ENCODE data around the gene RPL31.

RPL31 gene

DNA sequence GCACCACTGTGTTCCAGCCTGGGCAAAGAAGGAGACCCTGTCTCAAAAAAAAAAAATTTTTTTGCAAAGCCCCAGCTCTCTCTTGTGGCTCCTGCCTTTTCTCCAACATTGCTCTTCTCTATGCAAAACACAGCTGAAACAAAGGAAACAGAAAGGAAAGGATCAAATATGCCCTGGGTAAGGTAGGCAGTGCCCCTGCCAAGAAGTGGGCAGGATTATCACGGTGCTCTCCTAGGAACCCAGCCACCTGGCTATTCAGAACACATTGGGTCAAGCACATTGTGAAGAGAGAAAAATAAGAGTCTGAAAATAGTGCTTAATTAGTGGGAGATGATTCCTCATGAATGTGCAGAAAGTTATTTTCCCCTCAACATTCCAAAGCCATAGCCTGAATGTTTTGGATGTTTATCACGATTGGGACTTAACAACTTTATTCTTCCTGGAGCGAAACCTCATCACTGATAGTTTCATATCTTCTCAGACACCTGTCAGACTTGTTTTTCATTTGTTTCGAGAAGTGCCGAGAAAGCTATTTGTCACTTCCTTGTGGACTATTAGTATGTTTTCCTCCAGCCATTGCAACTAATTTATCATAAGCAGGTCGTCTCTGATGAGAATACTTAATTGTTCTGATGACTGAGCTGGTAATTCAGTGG lies 42.7 kb upstream of the RPL31 start:
- TF ChIP-seq ZFP3 (CRISPR knock-in tag; IDR thresholded peaks at IDR 0.05): no peak
- ATAC-seq: peak; percentile 38

DNA sequence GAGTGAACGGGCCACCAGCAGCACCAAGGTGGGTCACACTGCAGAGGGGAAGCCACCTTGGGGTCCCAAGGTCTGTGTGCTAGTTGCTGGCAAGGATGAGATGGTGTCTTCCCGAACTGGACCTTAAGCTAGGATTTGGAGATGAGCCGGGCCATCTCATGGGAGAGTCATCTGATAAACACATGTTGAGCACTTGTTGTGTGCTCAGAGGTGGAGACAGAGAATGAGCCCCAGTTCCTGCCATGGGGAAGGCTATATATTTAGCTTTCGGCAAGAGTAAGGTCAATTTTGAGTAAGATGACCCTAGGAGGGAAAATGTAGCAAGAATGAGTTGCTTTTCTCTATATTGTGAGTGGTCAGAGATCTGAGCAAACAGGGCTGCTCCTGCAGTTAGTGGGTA lies 41.4 kb upstream of the RPL31 start:
- ATAC-seq: no peak
- no peak for TF ChIP-seq ESRRG (CRISPR knock-in tag; IDR thresholded peaks at IDR 0.05)
- no peak for TF ChIP-seq OSR1 (CRISPR knock-in tag; IDR thresholded peaks at IDR 0.05)
- no peak for TF ChIP-seq GLIS3 (CRISPR knock-in tag; IDR thresholded peaks at IDR 0.05)
- no peak for TF ChIP-seq ZFP3 (CRISPR knock-in tag; IDR thresholded peaks at IDR 0.05)
- no peak for TF ChIP-seq ZFP30 (CRISPR knock-in tag; IDR thresholded peaks at IDR 0.05)
- TF ChIP-seq, protein P1, sequence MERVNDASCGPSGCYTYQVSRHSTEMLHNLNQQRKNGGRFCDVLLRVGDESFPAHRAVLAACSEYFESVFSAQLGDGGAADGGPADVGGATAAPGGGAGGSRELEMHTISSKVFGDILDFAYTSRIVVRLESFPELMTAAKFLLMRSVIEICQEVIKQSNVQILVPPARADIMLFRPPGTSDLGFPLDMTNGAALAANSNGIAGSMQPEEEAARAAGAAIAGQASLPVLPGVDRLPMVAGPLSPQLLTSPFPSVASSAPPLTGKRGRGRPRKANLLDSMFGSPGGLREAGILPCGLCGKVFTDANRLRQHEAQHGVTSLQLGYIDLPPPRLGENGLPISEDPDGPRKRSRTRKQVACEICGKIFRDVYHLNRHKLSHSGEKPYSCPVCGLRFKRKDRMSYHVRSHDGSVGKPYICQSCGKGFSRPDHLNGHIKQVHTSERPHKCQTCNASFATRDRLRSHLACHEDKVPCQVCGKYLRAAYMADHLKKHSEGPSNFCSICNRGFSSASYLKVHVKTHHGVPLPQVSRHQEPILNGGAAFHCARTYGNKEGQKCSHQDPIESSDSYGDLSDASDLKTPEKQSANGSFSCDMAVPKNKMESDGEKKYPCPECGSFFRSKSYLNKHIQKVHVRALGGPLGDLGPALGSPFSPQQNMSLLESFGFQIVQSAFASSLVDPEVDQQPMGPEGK (CRISPR knock-in tag; IDR thresholded peaks at IDR 0.05; ENCODE audit: borderline replicate concordance): no peak
- no peak for TF ChIP-seq PPARA (CRISPR knock-in tag; IDR thresholded peaks at IDR 0.05; ENCODE audit: borderline replicate concordance)

DNA sequence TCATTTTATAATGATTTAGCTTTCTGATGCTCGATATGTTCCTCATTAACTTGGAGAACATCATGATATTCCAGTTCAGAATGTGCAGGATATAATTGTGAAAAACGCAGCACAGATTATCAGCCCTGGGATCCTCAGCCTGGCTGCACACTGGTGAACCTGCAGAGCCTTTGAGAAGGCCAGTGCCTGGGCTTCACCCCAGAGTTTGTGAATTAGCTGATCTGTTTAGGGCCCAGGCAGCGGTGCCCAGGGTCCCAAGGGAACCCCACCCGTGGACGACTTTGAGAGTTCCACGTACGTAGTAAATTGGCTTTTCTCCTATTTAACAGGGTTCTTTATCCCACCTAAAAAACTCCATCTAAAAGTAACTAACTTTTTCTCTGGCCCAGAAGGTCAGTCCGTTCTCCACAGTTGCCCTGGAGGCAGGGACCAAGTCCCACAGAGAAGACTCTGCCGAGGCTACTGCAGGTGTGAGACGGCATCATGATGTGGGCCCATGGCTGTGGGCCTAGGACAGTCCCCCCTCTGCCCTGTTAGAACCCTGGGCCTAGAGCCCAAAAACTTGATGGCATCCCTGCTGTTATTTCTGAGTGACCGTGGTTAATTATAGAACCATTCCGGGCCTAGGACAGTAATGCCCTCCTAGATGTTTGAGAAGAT lies 39.6 kb upstream of the RPL31 start:
- no peak for TF ChIP-seq CSDC2 (CRISPR knock-in tag; IDR thresholded peaks at IDR 0.05)
- no peak for TF ChIP-seq TCF4 (CRISPR knock-in tag; IDR thresholded peaks at IDR 0.05; ENCODE audit: borderline replicate concordance)
- TF ChIP-seq TOX (CRISPR knock-in tag; IDR thresholded peaks at IDR 0.05; ENCODE audit: borderline replicate concordance): no peak
- TF ChIP-seq PPARA (CRISPR knock-in tag; IDR thresholded peaks at IDR 0.05; ENCODE audit: borderline replicate concordance): no peak
- no peak for TF ChIP-seq GLIS3 (CRISPR knock-in tag; IDR thresholded peaks at IDR 0.05)
- no peak for TF ChIP-seq ZNF565 (CRISPR knock-in tag; conservative IDR thresholded peaks at IDR 0.05; ENCODE audit: low read depth)
- no peak for ATAC-seq

DNA sequence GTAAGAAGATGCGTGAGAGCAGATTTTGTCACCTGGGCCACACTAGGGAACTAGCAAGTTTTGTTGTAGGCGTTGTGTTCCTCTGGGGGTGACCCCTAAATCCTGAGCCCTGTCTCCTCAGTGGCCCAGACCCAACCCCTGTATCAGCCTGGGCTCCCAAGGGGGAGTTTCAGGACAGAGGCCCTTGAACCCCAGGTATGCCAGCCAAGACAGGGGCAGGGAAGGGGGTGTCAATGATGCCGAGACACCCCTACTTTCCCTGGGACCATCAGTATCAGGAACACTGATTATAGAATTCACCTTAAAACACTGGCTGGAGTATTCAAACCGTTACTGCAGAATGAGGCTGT lies 39.1 kb upstream of the RPL31 start:
- no peak for TF ChIP-seq GLIS3 (CRISPR knock-in tag; IDR thresholded peaks at IDR 0.05)
- no peak for TF ChIP-seq RARB (CRISPR knock-in tag; IDR thresholded peaks at IDR 0.05)
- no peak for TF ChIP-seq ZNF70 (CRISPR knock-in tag; IDR thresholded peaks at IDR 0.05)
- TF ChIP-seq ESRRG (CRISPR knock-in tag; IDR thresholded peaks at IDR 0.05): no peak
- TF ChIP-seq ISL1 (CRISPR knock-in tag; IDR thresholded peaks at IDR 0.05): no peak
- TF ChIP-seq ZNF565 (CRISPR knock-in tag; conservative IDR thresholded peaks at IDR 0.05; ENCODE audit: low read depth): no peak
- TF ChIP-seq ZFP30 (CRISPR knock-in tag; IDR thresholded peaks at IDR 0.05): no peak
- TF ChIP-seq ZFP3 (CRISPR knock-in tag; IDR thresholded peaks at IDR 0.05): no peak
- no peak for TF ChIP-seq ZNF8 (CRISPR knock-in tag; IDR thresholded peaks at IDR 0.05)
- no peak for TF ChIP-seq ARNTL (CRISPR knock-in tag; IDR thresholded peaks at IDR 0.05; ENCODE audit: borderline replicate concordance, low read depth)
- ATAC-seq: no peak

DNA sequence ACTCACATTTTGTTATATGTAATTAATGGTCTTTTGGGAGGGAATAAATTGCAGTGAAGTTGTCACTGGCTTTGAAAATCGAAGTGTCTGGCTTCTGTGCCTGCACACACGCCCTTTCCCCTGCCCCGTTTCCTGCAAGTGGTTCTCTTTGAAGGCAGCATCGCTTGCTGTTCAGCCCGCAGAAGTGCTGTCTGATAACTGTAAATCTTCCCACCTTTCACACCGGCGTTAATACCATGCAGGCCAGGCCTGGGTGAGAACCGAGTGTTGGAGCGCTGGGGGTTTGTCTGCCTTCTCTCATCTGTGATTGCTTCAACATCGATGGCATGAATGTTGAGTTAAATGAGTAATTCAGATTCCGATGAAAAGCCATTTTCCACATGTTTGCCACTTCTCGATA lies 37.9 kb upstream of the RPL31 start:
- TF ChIP-seq ZNF70 (CRISPR knock-in tag; IDR thresholded peaks at IDR 0.05): no peak
- no peak for TF ChIP-seq GLIS3 (CRISPR knock-in tag; IDR thresholded peaks at IDR 0.05)
- TF ChIP-seq, protein P2, sequence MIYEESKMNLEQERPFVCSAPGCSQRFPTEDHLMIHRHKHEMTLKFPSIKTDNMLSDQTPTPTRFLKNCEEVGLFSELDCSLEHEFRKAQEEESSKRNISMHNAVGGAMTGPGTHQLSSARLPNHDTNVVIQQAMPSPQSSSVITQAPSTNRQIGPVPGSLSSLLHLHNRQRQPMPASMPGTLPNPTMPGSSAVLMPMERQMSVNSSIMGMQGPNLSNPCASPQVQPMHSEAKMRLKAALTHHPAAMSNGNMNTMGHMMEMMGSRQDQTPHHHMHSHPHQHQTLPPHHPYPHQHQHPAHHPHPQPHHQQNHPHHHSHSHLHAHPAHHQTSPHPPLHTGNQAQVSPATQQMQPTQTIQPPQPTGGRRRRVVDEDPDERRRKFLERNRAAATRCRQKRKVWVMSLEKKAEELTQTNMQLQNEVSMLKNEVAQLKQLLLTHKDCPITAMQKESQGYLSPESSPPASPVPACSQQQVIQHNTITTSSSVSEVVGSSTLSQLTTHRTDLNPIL (CRISPR knock-in tag; IDR thresholded peaks at IDR 0.05; ENCODE audit: low read depth): no peak
- TF ChIP-seq PPARA (CRISPR knock-in tag; IDR thresholded peaks at IDR 0.05; ENCODE audit: borderline replicate concordance): no peak
- TF ChIP-seq ZFP3 (CRISPR knock-in tag; IDR thresholded peaks at IDR 0.05): no peak
- no peak for TF ChIP-seq ZFP30 (CRISPR knock-in tag; IDR thresholded peaks at IDR 0.05)
- no peak for ATAC-seq

DNA sequence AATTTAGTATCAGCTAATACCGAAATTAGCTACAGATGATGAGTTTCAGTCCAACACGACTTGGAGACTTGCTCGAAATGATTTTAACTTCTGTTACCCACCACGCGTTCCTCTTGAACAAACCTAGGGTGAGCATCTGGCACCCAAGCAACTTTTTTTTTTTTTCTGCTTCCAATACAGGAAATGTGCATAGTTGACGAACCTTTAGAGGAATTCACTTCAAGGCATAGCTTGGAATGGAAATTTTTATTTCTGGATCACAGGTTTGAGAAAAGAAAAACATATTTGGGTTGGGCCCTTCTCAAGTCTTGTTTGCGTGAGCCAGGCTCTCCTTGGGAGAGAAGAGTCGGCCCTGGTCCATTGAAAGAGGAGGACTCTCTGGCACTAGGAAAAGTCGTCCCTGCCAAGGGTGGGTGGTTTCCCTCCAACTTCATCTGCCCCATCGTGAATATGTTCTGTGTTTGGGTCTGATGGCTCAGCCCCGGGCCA lies 37.4 kb upstream of the RPL31 start:
- no peak for ATAC-seq
- TF ChIP-seq CSDC2 (CRISPR knock-in tag; IDR thresholded peaks at IDR 0.05) (no peak), OSR1 (CRISPR knock-in tag; IDR thresholded peaks at IDR 0.05) (no peak), ZC3H10 (CRISPR knock-in tag; IDR thresholded peaks at IDR 0.05) (no peak), SNAI2 (CRISPR knock-in tag; IDR thresholded peaks at IDR 0.05) (no peak), ESRRG (CRISPR knock-in tag; IDR thresholded peaks at IDR 0.05) (no peak), ZNF8 (CRISPR knock-in tag; IDR thresholded peaks at IDR 0.05) (no peak), PPARA (CRISPR knock-in tag; IDR thresholded peaks at IDR 0.05; ENCODE audit: borderline replicate concordance) (no peak), RARB (CRISPR knock-in tag; IDR thresholded peaks at IDR 0.05) (no peak), GLIS3 (CRISPR knock-in tag; IDR thresholded peaks at IDR 0.05) (no peak)
- TF ChIP-seq, protein P3, sequence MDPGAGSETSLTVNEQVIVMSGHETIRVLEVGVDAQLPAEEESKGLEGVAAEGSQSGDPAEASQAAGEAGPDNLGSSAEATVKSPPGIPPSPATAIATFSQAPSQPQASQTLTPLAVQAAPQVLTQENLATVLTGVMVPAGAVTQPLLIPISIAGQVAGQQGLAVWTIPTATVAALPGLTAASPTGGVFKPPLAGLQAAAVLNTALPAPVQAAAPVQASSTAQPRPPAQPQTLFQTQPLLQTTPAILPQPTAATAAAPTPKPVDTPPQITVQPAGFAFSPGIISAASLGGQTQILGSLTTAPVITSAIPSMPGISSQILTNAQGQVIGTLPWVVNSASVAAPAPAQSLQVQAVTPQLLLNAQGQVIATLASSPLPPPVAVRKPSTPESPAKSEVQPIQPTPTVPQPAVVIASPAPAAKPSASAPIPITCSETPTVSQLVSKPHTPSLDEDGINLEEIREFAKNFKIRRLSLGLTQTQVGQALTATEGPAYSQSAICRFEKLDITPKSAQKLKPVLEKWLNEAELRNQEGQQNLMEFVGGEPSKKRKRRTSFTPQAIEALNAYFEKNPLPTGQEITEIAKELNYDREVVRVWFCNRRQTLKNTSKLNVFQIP (CRISPR knock-in tag; IDR thresholded peaks at IDR 0.05; ENCODE audit: borderline replicate concordance, low read depth): no peak
- TF ChIP-seq, protein P2 (CRISPR knock-in tag; IDR thresholded peaks at IDR 0.05; ENCODE audit: low read depth): no peak
- TF ChIP-seq, protein P1 (CRISPR knock-in tag; IDR thresholded peaks at IDR 0.05; ENCODE audit: borderline replicate concordance): no peak
- TF ChIP-seq, protein P4, sequence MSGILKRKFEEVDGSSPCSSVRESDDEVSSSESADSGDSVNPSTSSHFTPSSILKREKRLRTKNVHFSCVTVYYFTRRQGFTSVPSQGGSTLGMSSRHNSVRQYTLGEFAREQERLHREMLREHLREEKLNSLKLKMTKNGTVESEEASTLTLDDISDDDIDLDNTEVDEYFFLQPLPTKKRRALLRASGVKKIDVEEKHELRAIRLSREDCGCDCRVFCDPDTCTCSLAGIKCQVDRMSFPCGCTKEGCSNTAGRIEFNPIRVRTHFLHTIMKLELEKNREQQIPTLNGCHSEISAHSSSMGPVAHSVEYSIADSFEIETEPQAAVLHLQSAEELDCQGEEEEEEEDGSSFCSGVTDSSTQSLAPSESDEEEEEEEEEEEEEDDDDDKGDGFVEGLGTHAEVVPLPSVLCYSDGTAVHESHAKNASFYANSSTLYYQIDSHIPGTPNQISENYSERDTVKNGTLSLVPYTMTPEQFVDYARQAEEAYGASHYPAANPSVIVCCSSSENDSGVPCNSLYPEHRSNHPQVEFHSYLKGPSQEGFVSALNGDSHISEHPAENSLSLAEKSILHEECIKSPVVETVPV (CRISPR knock-in tag; IDR thresholded peaks at IDR 0.05): no peak

Data from SK-N-SH treated with all-trans-retinoic acid at 6 μM for 48 hours (cell line).